H1 (cell line): ENCODE results near the gene RAB35. TPM values are rescaled to one million over a fixed set of nuclear protein-coding genes. Genes with fewer than 3 reads are reported as not detected.

Experiments
- CTCF ChIA-PET: fragments of 300-600 bp; sonication (Branson Sonifier 250); formaldehyde crosslinking; loops from one replicate; lab custom pipeline; 2021; ENCODE audit not compliant: partially characterized antibody; lab: Charles Lee
- POLR2A ChIA-PET: fragments of 300-600 bp; sonication (Branson Sonifier 250); formaldehyde crosslinking; loops from one replicate; lab custom pipeline; 2021; ENCODE audit warnings: inconsistent platforms; ENCODE audit not compliant: partially characterized antibody; lab: Charles Lee
- DNase-seq, 2 experiments: peaks; one replicate each; pipeline versions ENCODE4 v3.0.0 to v3.0.0-alpha.2; 2010 to 2022; ENCODE audit warnings: low spot score in 2 of 2, low read depth in 1 of 2, mixed read lengths in 1 of 2
- FAIRE-seq: peaks from 2 replicates; lab custom pipeline; 2011; peaks lifted over from hg19 to GRCh38; lab: Jason Lieb, UNC
- H2AFZ ChIP-seq: 2 replicates; pipeline ENCODE4 v1.8.1; 2012; ENCODE audit warnings: low read length, inconsistent platforms
- H2AK5ac ChIP-seq: 2 replicates; pipeline ENCODE4 v1.6.1; 2013; ENCODE audit warnings: low read depth, low read length
- H2BK120ac ChIP-seq: replicated peaks from 2 replicates; pipeline ENCODE3; 2013; ENCODE audit warnings: low read depth, low read length, inconsistent platforms
- H2BK12ac ChIP-seq: 2 replicates; pipeline ENCODE4 v1.6.1; 2013; ENCODE audit warnings: low read depth, low read length
- H2BK15ac ChIP-seq: 2 replicates; pipeline ENCODE4 v1.6.1; 2013; ENCODE audit warnings: low read length
- H2BK20ac ChIP-seq: 2 replicates; pipeline ENCODE4 v1.6.1; 2013; ENCODE audit warnings: low read length
- H2BK5ac ChIP-seq: 2 replicates; pipeline ENCODE4 v1.6.1; 2013; ENCODE audit warnings: low read depth, low read length
- H3K14ac ChIP-seq: 2 replicates; pipeline ENCODE4 v1.6.1; 2013; ENCODE audit warnings: inconsistent platforms; ENCODE audit not compliant: insufficient read length
- H3K18ac ChIP-seq: 2 replicates; pipeline ENCODE4 v1.6.1; 2013; ENCODE audit warnings: low read length; ENCODE audit errors: extremely low read depth
- H3K23ac ChIP-seq: 2 replicates; pipeline ENCODE4 v1.6.1; 2013; ENCODE audit warnings: inconsistent platforms; ENCODE audit not compliant: insufficient read length
- H3K23me2 ChIP-seq: 2 replicates; pipeline ENCODE4 v1.6.1; 2013; ENCODE audit warnings: low read depth, low read length
- H3K27ac ChIP-seq: 2 replicates; pipeline ENCODE4 v1.6.1; 2011; ENCODE audit warnings: low read depth, low read length, inconsistent platforms
- H3K27me3 ChIP-seq, 4 experiments: replicated peaks in 1 of 4; 1 replicate in 1 of 4; 2 replicates in 3 of 4; pipeline versions ENCODE4 v1.6.1 to v1.8.1; 2011 to 2013; ENCODE audit warnings: low read length in 3 of 4, mild to moderate bottlenecking in 3 of 4, inconsistent platforms in 2 of 4, mixed read lengths in 2 of 4, moderate library complexity in 1 of 4; ENCODE audit not compliant: control insufficient read depth in 3 of 4, insufficient read depth in 3 of 4; ENCODE audit errors: extremely low read depth in 1 of 4
- H3K36me3 ChIP-seq, 4 experiments: 2 replicates each; pipeline versions ENCODE4 v1.6.1 to v1.8.1; 2011 to 2013; ENCODE audit warnings: mild to moderate bottlenecking in 4 of 4, low read length in 3 of 4, moderate library complexity in 2 of 4, control low read depth in 1 of 4, inconsistent platforms in 1 of 4; ENCODE audit not compliant: insufficient read depth in 4 of 4, control insufficient read depth in 2 of 4
- H3K4ac ChIP-seq: replicated peaks from 2 replicates; pipeline ENCODE3; 2013; ENCODE audit warnings: low read length, low read depth, mixed read lengths, inconsistent platforms; ENCODE audit not compliant: insufficient read length
- H3K4me1 ChIP-seq, 4 experiments: replicated peaks in 1 of 4; 1 replicate in 1 of 4; 2 replicates in 3 of 4; pipeline versions ENCODE4 v1.6.1 to v1.8.1; 2011 to 2013; ENCODE audit warnings: low read length in 3 of 4, inconsistent platforms in 2 of 4, mixed read lengths in 1 of 4; ENCODE audit not compliant: insufficient read depth in 4 of 4, control insufficient read depth in 3 of 4
- H3K4me2 ChIP-seq, 2 experiments: 2 replicates each; pipeline versions ENCODE4 v1.6.1 to v1.8.1; 2011 to 2013; ENCODE audit warnings: low read depth in 2 of 2, low read length in 2 of 2, control low read depth in 1 of 2, inconsistent platforms in 1 of 2, mild to moderate bottlenecking in 1 of 2; ENCODE audit not compliant: insufficient read depth in 1 of 2
- H3K4me3 ChIP-seq, 4 experiments: fragments of 200-600, 300-600 bp in 1 of 4; sonication (generic), shearing (Covaris generic), sonication (Bioruptor Twin) in 1 of 4; 2 replicates each; pipeline versions ENCODE4 v1.5.1 to v1.8.1; 2011 to 2016; ENCODE audit warnings: low read length in 4 of 4, low read depth in 3 of 4, control low read depth in 2 of 4, inconsistent platforms in 2 of 4, mild to moderate bottlenecking in 2 of 4, mixed read lengths in 1 of 4, moderate library complexity in 1 of 4; ENCODE audit not compliant: insufficient read depth in 2 of 4; ENCODE audit errors: extremely low read depth in 1 of 4
- H3K56ac ChIP-seq: replicated peaks from 2 replicates; pipeline ENCODE3; 2013; ENCODE audit warnings: low read depth, mild to moderate bottlenecking, mixed read lengths, low read length, inconsistent platforms; ENCODE audit not compliant: insufficient read length
- H3K79me1 ChIP-seq: 2 replicates; pipeline ENCODE4 v1.6.1; 2013; ENCODE audit warnings: low read depth, low read length, control low read depth
- H3K79me2 ChIP-seq, 2 experiments: 2 replicates each; pipeline versions ENCODE4 v1.6.1 to v1.8.1; 2012 to 2013; ENCODE audit warnings: low read length in 2 of 2, mild to moderate bottlenecking in 2 of 2, inconsistent platforms in 1 of 2; ENCODE audit not compliant: insufficient read depth in 2 of 2, control insufficient read depth in 1 of 2
- H3K9ac ChIP-seq, 4 experiments: replicated peaks in 1 of 4; 1 replicate in 1 of 4; 2 replicates in 3 of 4; pipeline versions ENCODE4 v1.6.1 to v1.8.1; 2011 to 2013; ENCODE audit warnings: low read depth in 3 of 4, low read length in 3 of 4, control low read depth in 2 of 4, mild to moderate bottlenecking in 2 of 4, moderate library complexity in 2 of 4, inconsistent platforms in 1 of 4; ENCODE audit errors: extremely low read depth in 1 of 4
- H3K9me3 ChIP-seq, 2 experiments: 2 replicates each; pipeline versions ENCODE4 v1.6.1 to v1.8.1; 2012 to 2013; ENCODE audit warnings: mild to moderate bottlenecking in 2 of 2, moderate library complexity in 2 of 2, control low read depth in 1 of 2, inconsistent platforms in 1 of 2, low read depth in 1 of 2, low read length in 1 of 2, mixed read lengths in 1 of 2; ENCODE audit not compliant: insufficient read depth in 2 of 2
- H4K20me1 ChIP-seq, 2 experiments: replicated peaks in 1 of 2; 2 replicates each; pipeline versions ENCODE3 to v1.8.1; 2011 to 2013; ENCODE audit warnings: inconsistent platforms in 2 of 2, low read length in 2 of 2, mild to moderate bottlenecking in 1 of 2; ENCODE audit not compliant: insufficient read depth in 2 of 2, control insufficient read depth in 1 of 2
- H4K5ac ChIP-seq: 2 replicates; pipeline ENCODE4 v1.6.1; 2013; ENCODE audit warnings: low read length, low read depth, mixed read lengths, inconsistent platforms; ENCODE audit not compliant: insufficient read length
- H4K8ac ChIP-seq: 2 replicates; pipeline ENCODE4 v1.8.0; 2013; ENCODE audit warnings: mild to moderate bottlenecking, moderate library complexity, low read length, inconsistent platforms; ENCODE audit not compliant: insufficient read depth; ENCODE audit errors: extremely low read depth
- H4K91ac ChIP-seq: replicated peaks from 2 replicates; pipeline ENCODE3; 2013; ENCODE audit warnings: low read length, mixed read lengths, inconsistent platforms; ENCODE audit not compliant: insufficient read length
- CBX5 ChIP-seq: fragments of 300-800, 300-1000 bp; sonication (generic); IDR thresholded peaks from 2 replicates; pipeline ENCODE4 v1.7.1; 2016; ENCODE audit warnings: antibody characterized with exemption, low read length, low read depth
- CTBP2 ChIP-seq: IDR thresholded peaks from 2 replicates; pipeline ENCODE4 v1.7.0; 2011; ENCODE audit warnings: borderline replicate concordance, mild to moderate bottlenecking, moderate library complexity, mixed read lengths, low read length; ENCODE audit not compliant: insufficient read depth, insufficient read length
- SIRT6 ChIP-seq: IDR thresholded peaks from one replicate; pipeline ENCODE4 v1.7.1; 2012; ENCODE audit warnings: low read length, inconsistent platforms
- WGBS, 2 experiments: shearing (Covaris generic) in 1 of 2; methylation state at CpG; one replicate each; pipeline versions ENCODE4 v1.1.6 to v1.1.7; 2013 to 2015; ENCODE audit warnings: low lambda C conversion rate in 2 of 2, mixed read lengths in 2 of 2, inconsistent platforms in 1 of 2, low coverage in 1 of 2, missing lambda C conversion rate in 1 of 2; ENCODE audit not compliant: insufficient replicate concordance in 2 of 2, insufficient coverage in 1 of 2, insufficient read length in 1 of 2; ENCODE audit errors: extremely low coverage in 1 of 2, missing lambda C conversion rate in 1 of 2; 5-methylcytosine and 5-hydroxymethylcytosine counted together
- polyA plus RNA-seq, 7 experiments: library from polyadenylated mRNA; depleted of rRNA in 3 of 7; stranded (reverse) in 5 of 7; unstranded in 2 of 7; fragments of >200 nt in 5 of 7; fragments of 200-250 nt in 2 of 7; gene quantifications; 1 replicate in 5 of 7; 2 replicates in 1 of 7; 4 replicates in 1 of 7; pipeline versions ENCODE4 v1.2.1 to v1.2.3, GENCODE V29; 2011 to 2013; ENCODE audit warnings: missing spikeins in 2 of 7, mixed read lengths in 2 of 7
- total RNA-seq: library from RNA; stranded (reverse); fragmentation: NEBNext Ultra II Directional; extraction: Animal tissue kit (Norgen Biotek cat#: 25700); gene quantifications from 2 replicates; pipeline ENCODE4 v1.2.1, GENCODE V29; 2021

The RAB35 gene
- total and polyA plus RNA-seq, 2 of the 8 experiments (the other 6 are each of a cell fraction or from before 2014, with no cell fraction given) = 33.4 to 39.0 TPM

DNA sequence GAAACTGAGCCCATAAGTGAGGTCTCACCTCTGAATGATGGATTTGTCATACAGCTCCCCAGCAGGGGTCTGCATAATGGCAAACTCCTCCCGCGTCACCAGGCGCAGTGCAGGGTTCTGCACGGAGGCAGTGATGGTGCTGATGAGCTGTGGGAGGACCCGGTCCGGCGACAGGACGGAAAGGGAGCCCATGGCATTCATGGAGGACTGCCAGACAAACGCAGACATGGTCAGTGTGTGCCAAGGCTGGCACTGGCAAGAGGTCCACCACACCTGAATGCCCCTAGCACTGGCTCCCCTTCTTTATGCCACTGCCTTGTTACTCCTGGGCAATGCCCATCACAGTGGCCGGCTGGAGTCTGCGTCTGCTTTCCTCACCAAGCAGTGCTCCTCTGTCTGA is 45.3 kb upstream of the RAB35 start:
- Histone ChIP-seq H4K91ac (no peak overlapping the region), H4K20me1 (peaks cover 4 to 14% of the 10 kb centered on the region in 2 experiments), H2BK5ac (no peak overlapping the region), H4K8ac (no peak overlapping the region), H2BK15ac (no peak overlapping the region), H4K5ac (no peak overlapping the region), H3K9ac (no peak overlapping the region), H3K56ac (no peak overlapping the region), H3K4me2 (no peak overlapping the region), H2BK120ac (no peak overlapping the region), H3K14ac (no peak overlapping the region), H3K23ac (no peak overlapping the region), H2AFZ (no peak overlapping the region), H2AK5ac (no peak overlapping the region), H3K4ac (no peak overlapping the region), H3K4me1 (no peaks in the 10 kb centered on the region), H2BK20ac (no peak overlapping the region), H3K18ac (no peak overlapping the region), H3K36me3 (peaks cover 52 to 84% (median 68%) of the 10 kb centered on the region in 4 experiments), H3K23me2 (no peaks in the 10 kb centered on the region), H3K27ac (no peak overlapping the region), H3K79me1 (peaks cover 2% of the 10 kb centered on the region; the same call in 1 of the 2 replicates), H3K27me3 (no peaks in the 10 kb centered on the region), H3K79me2 (no peaks in the 10 kb centered on the region), H3K9me3 (no peaks in the 10 kb centered on the region), H3K4me3 (no peak overlapping the region), H2BK12ac (no peak overlapping the region)
- DNase-seq = no peak
- no peak for FAIRE-seq
- ChIA-PET CTCF (interaction anchor here (0.6 to 1.4 kb wide), 4 partner anchors 11 to 75 kb away, joined by 3 to 5 read pairs (median 3); no protein-coding TSS in a partner anchor), POLR2A (interaction anchor here (1.0 to 11.2 kb wide), 11 partner anchors 8 to 45 kb away, joined by 3 to 82 read pairs (median 8); partner anchors contain the start of genes RAB35 and RPLP0)
- WGBS, 2 experiments = 90% methylated on average over 11 of the region's 11 CpGs; no CpG with 5 or more reads in 1 of the 2 experiments
- TF ChIP-seq CBX5 (no peak), CTBP2 (no peak), SIRT6 (no peak)
